Measurements from ENCODE around the gene MAP3K4. TPM values are rescaled to one million over a fixed set of nuclear protein-coding genes. Genes with fewer than 3 reads are reported as not detected.

Gene MAP3K4
- total RNA-seq, 1 experiment from 2014 or later, result 54.3 TPM

- Histone ChIP-seq H3K4me1 (ENCODE audit: insufficient read depth, low read length) (0 out of 2 replicates have a peak, but pooled peaks cover 4% of the 10 kb centered on the region), H3K14ac (ENCODE audit: insufficient read depth, low read length) (no peak overlapping the region), H3K9ac (ENCODE audit: extremely low read depth, insufficient read length, low read length) (no peak overlapping the region), H3K18ac (ENCODE audit: insufficient read length, low read depth, low read length) (no peak overlapping the region), H2BK20ac (ENCODE audit: low read depth, low read length, poor library complexity, severe bottlenecking) (no peak overlapping the region), H3K4me2 (ENCODE audit: insufficient read depth, insufficient read length, low read length) (no peak overlapping the region), H2BK5ac (ENCODE audit: insufficient read length, low read length) (no peak overlapping the region), H2BK120ac (ENCODE audit: low read depth, low read length, poor library complexity, severe bottlenecking) (no peak overlapping the region), H3K23me2 (ENCODE audit: insufficient read length, low read depth, low read length, poor library complexity, severe bottlenecking) (no peaks in the 10 kb centered on the region), H4K91ac (ENCODE audit: insufficient read length, low read depth, low read length) (no peak overlapping the region), H2AFZ (ENCODE audit: low read length) (no peak overlapping the region), H3K27me3 (ENCODE audit: insufficient read depth, low read length) (no peaks in the 10 kb centered on the region), H2AK5ac (ENCODE audit: insufficient read length, low read length) (no peak overlapping the region), H4K8ac (replicated peaks; ENCODE audit: insufficient read length, low read depth, low read length) (no peak overlapping the region), H4K20me1 (ENCODE audit: control insufficient read depth, insufficient read depth, insufficient read length) (no peaks in the 10 kb centered on the region), H2BK12ac (ENCODE audit: insufficient read length, low read depth, low read length) (no peak overlapping the region), H2BK15ac (ENCODE audit: low read depth, low read length) (no peak overlapping the region), H3K4ac (ENCODE audit: low read depth, low read length) (no peak overlapping the region), H3T11ph (ENCODE audit: low read length) (no peak overlapping the region), H3K9me3 (ENCODE audit: control insufficient read depth, low read depth, low read length) (no peaks in the 10 kb centered on the region), H3K56ac (ENCODE audit: insufficient read length, low read depth, low read length) (no peak overlapping the region), H3K27ac (ENCODE audit: insufficient read length, low read depth, low read length) (no peak overlapping the region), H3K79me2 (ENCODE audit: insufficient read depth, low read length) (no peaks in the 10 kb centered on the region), H3K79me1 (ENCODE audit: insufficient read depth, low read depth, low read length, poor library complexity, severe bottlenecking) (no peaks in the 10 kb centered on the region), H3K23ac (ENCODE audit: insufficient read length, low read depth, low read length) (no peak overlapping the region), H4K5ac (ENCODE audit: insufficient read length, low read depth, low read length) (no peak overlapping the region)
- WGBS (ENCODE audit: extremely low coverage, insufficient read length, low lambda C conversion rate), result no CpG with 5 or more reads among the region's 4 CpGs
- H3K27ac Mint-ChIP-seq, result peak overlapping the region in 1 of 3 experiments; percentile 1; a peak in 1 of 7 replicates
- peaks cover 6 to 12% of the 10 kb centered on the region in 2 experiments for H3K4me1 Mint-ChIP-seq
- H3K9me3 Mint-ChIP-seq, result no peaks in the 10 kb centered on the region
- no peak overlapping the region for H3K4me3 Mint-ChIP-seq
- no peaks in the 10 kb centered on the region for H3K27me3 Mint-ChIP-seq (ENCODE audit: low read depth)
- no peak for TF ChIP-seq CTCF (conservative IDR thresholded peaks at IDR 0.05)
- no peak for DNase-seq
- peaks cover 0 to 5% (median 2%) of the 10 kb centered on the region in 3 experiments; a peak in 3 of 7 replicates for H3K36me3 Mint-ChIP-seq (ENCODE audit: insufficient read depth in 1 of 3, low read depth in 3 of 3)
These were observed 64.9 kb downstream of the MAP3K4 start for GRCh38 chr6:161056451-161056850.
